Heart left ventricle (tissue), 16 donors: ENCODE measurements around the gene NEK7. TPM values are rescaled to one million over a fixed set of nuclear protein-coding genes. Genes with fewer than 3 reads are reported as not detected.

ENCODE experiments used
- ATAC-seq, 4 donors: fragments of 200-7000 bp; cut with Tn5 transposase; one replicate each; pipeline ENCODE4 v1.9.1; 2020 to 2022; ENCODE audit warnings: moderate library complexity in 4 of 4, mild to moderate bottlenecking in 3 of 4, moderate number of reproducible peaks in 1 of 4
- DNase-seq, 5 donors: peaks; one replicate each; pipeline ENCODE4 v3.0.0-alpha.2; 2020
- H3K27ac ChIP-seq, 12 donors: fragments of 200-600 bp; sonication (generic) in 4 of 12; one replicate each; pipeline versions ENCODE4 v1.5.0 to v1.8.0; 2016 to 2022; ENCODE audit warnings: mild to moderate bottlenecking in 2 of 12
- H3K27me3 ChIP-seq, 9 donors: fragments of 200-600 bp; sonication (generic) in 2 of 9; one replicate each; pipeline versions ENCODE4 v1.5.1 to v1.8.0; 2016 to 2022; ENCODE audit warnings: mild to moderate bottlenecking in 3 of 9
- H3K36me3 ChIP-seq, 9 donors: fragments of 200-600 bp; sonication (generic) in 2 of 9; one replicate each; pipeline versions ENCODE4 v1.5.0 to v1.8.0; 2018 to 2022; ENCODE audit warnings: mild to moderate bottlenecking in 2 of 9
- H3K4me1 ChIP-seq, 12 donors: fragments of 200-600 bp; sonication (generic) in 4 of 12; one replicate each; pipeline versions ENCODE4 v1.5.0 to v1.8.0; 2016 to 2022; ENCODE audit warnings: mild to moderate bottlenecking in 3 of 12
- H3K4me3 ChIP-seq, 12 donors: fragments of 200-600 bp; sonication (generic) in 4 of 12; one replicate each; pipeline versions ENCODE4 v1.5.0 to v1.8.0; 2017 to 2022; ENCODE audit warnings: mild to moderate bottlenecking in 9 of 12, moderate library complexity in 4 of 12
- H3K9me3 ChIP-seq, 12 donors: fragments of 200-600 bp; sonication (generic) in 4 of 12; one replicate each; pipeline versions ENCODE4 v1.5.0 to v1.8.0; 2016 to 2022; ENCODE audit warnings: mild to moderate bottlenecking in 1 of 12
- POLR2A ChIP-seq, 2 donors: fragments of 450-650 bp; IDR thresholded peaks; one replicate each; pipeline ENCODE4 v1.6.1; 2017; ENCODE audit warnings: antibody characterized with exemption in 2 of 2, mild to moderate bottlenecking in 2 of 2, moderate library complexity in 2 of 2
- WGBS, 4 donors: extraction: QIAGEN DNeasy Blood & Tissue Kit in 2 of 4; methylation state at CpG; one replicate each; pipeline versions ENCODE4 v1.1.5 to v1.1.7; 2013 to 2018; 5-methylcytosine and 5-hydroxymethylcytosine counted together
- intact Hi-C, 10 donors: fragments of 100-400 bp; cut with DNase I; formaldehyde crosslinking; loops; one replicate each; pipeline versions ENCODE4 v1.11.1 to v1.14.2; 2022
- polyA plus RNA-seq, 2 donors: library from polyadenylated mRNA; stranded (reverse); fragments of 200-250 nt; gene quantifications; one replicate each; pipeline ENCODE4 v1.2.3, GENCODE V29; 2013
- total RNA-seq, 9 donors: library from RNA; depleted of rRNA in 2 of 9; stranded (reverse); fragments of >200 nt in 2 of 9; fragmentation: NEBNext Ultra II Directional in 3 of 9; extraction: Animal tissue kit (Norgen Biotek cat#: 25700) in 3 of 9; gene quantifications; one replicate each; pipeline versions ENCODE4 v1.1.0 to v1.2.4, GENCODE V29; 2016 to 2023
- TF ChIP-seq, protein P1 (sequence below), 12 donors: fragments of 200-600 bp; sonication (generic) in 4 of 12; IDR thresholded peaks; one replicate each; pipeline versions ENCODE4 v1.5.0 to v1.8.0; 2018 to 2022; ENCODE audit warnings: antibody characterized with exemption in 12 of 12, mild to moderate bottlenecking in 5 of 12
- donor health status: ischemic (EF 13 %, LVEDD 7.1; RV severe dilation, severe dysfunction).
- donor health status: healthy with polysubstance abuse.
- donor health status: DM: no; HTN: yes; CAD: no.
- donor health status: DM: no; HTN: no; CAD: no.
- donor health status: ischemic (EF 25% LVEDD 6.9; RV normal size, moderate dysfunction).
- donor health status: ischemic (EF 25% LVEDD 5.7; RV mildly dilated, moderate dysfunction).
- donor health status: healthy.
- donor health status: DM: yes; HTN: yes; CAD: no.
- donor health status: ischemic (EF 35%, LVEDD 5.7; RV mildly dilated, moderate dysfunction).
- donor health status: nonischemic (EF 11% LVEDD 7.7; RV severe dilation, severe dysfunction).
- donor health status: DM: yes; HTN: yes; CAD: no.
- donor health status: PGD.
- donor health status: ischemic (EF 29% LVEDD 5.4; RV normal size, mild dysfunction).
- donor health status: nonischemic (EF 23%, LVEDD 6.1; RV moderate dilation, normal function).

Gene NEK7
- total and polyA plus RNA-seq, 11 donors = 57.5 to 499 (median 235) TPM

- H3K4me3 ChIP-seq = no peak overlapping the region
- no peak for DNase-seq
- TF ChIP-seq, protein P1, sequence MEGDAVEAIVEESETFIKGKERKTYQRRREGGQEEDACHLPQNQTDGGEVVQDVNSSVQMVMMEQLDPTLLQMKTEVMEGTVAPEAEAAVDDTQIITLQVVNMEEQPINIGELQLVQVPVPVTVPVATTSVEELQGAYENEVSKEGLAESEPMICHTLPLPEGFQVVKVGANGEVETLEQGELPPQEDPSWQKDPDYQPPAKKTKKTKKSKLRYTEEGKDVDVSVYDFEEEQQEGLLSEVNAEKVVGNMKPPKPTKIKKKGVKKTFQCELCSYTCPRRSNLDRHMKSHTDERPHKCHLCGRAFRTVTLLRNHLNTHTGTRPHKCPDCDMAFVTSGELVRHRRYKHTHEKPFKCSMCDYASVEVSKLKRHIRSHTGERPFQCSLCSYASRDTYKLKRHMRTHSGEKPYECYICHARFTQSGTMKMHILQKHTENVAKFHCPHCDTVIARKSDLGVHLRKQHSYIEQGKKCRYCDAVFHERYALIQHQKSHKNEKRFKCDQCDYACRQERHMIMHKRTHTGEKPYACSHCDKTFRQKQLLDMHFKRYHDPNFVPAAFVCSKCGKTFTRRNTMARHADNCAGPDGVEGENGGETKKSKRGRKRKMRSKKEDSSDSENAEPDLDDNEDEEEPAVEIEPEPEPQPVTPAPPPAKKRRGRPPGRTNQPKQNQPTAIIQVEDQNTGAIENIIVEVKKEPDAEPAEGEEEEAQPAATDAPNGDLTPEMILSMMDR (IDR thresholded peaks at IDR 0.05) = no peak
- no peak for TF ChIP-seq POLR2A (IDR thresholded peaks at IDR 0.05)
- peaks cover 0 to 7% (median 0%) of the 10 kb centered on the region in 9 donors for H3K36me3 ChIP-seq
- no peaks in the 10 kb centered on the region for H3K4me1 ChIP-seq
- intact Hi-C loops = no loop called here
- ATAC-seq = no peak
- WGBS, 4 donors = 82 to 90% (median 87%) methylated on average over 4 of the region's 4 CpGs
- no peaks in the 10 kb centered on the region for H3K9me3 ChIP-seq
- H3K27ac ChIP-seq = no peak overlapping the region
- no peaks in the 10 kb centered on the region for H3K27me3 ChIP-seq
These were observed 170.1 kb downstream of the NEK7 start for GRCh38 chr1:198326915-198327314.

DNA sequence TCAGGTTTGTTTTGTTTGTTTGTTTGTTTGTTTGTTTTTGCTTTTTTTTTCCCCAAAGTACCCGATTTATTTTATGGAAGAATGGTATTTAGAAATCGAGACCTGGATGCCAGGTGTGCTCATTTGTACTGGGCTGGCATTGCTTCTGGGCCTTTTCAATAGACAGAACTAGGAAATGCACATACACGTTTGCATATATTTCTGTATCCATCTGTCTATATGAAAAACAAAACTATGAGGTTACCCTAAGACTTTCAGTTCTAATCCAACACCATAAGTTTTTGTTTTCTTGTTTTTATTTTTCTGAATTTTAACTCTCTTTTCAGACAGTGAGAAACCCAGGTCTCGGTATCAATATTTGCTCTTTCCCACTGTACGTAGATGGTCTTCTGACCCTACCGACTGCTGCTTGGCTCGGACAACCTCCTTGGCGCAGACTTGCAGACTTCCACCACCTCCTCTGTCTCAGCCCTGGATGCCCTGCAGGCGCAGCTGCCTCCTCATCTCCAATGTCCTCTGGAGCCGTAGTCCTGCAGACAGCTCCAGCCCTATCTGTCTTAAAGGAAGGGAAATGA lies 171.7 kb downstream of the NEK7 start:
- WGBS, 4 donors = 91 to 93% (median 92%) methylated on average over 10 of the region's 10 CpGs
- TF ChIP-seq POLR2A (IDR thresholded peaks at IDR 0.05) = no peak
- TF ChIP-seq, protein P1 (IDR thresholded peaks at IDR 0.05) = no peak
- intact Hi-C loops = no loop called here
- H3K36me3 ChIP-seq = no peaks in the 10 kb centered on the region
- no peaks in the 10 kb centered on the region for H3K27me3 ChIP-seq
- no peaks in the 10 kb centered on the region for H3K4me1 ChIP-seq
- H3K9me3 ChIP-seq = no peaks in the 10 kb centered on the region
- no peak for DNase-seq
- no peak overlapping the region for H3K27ac ChIP-seq
- no peak overlapping the region for H3K4me3 ChIP-seq
- ATAC-seq = no peak

DNA sequence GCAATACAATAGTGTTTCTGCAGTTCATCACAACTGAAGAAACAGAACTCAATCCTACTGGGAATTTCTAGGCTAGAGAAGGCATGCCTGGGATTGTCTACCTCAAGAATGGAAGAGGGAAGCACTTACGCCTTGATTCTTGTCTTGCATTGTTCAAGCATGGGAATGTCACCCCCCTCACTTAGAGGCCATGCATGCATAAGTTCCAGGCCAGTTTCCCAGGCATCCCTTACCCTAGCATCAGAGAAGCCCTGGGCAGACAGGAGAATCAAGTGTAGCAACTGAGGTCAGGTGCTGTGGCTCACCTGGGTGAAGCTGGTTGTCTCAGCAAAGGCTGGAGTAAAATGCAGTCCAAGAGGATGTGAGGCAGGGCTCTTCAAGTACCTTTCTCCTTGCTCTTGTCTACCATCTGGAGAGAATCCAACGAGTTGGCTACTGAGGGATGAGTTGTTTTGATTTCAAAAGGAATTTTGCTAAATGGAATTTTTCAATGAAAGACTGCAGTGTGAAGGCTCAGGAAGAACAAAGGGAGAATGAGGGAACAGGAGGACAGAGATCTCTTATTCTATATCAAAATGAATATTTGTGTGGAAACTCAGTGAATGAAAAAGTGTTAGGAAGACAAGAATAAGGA lies 174.3 kb downstream of the NEK7 start:
- H3K9me3 ChIP-seq = no peaks in the 10 kb centered on the region
- no peaks in the 10 kb centered on the region for H3K4me1 ChIP-seq
- no peak overlapping the region for H3K4me3 ChIP-seq
- intact Hi-C loops = no loop called here
- no peak for ATAC-seq
- DNase-seq = no peak
- H3K27ac ChIP-seq = no peak overlapping the region
- H3K36me3 ChIP-seq = no peaks in the 10 kb centered on the region
- WGBS, 4 donors = 66 to 77% (median 73%) methylated on average over 2 of the region's 2 CpGs
- H3K27me3 ChIP-seq = no peaks in the 10 kb centered on the region
- TF ChIP-seq POLR2A (IDR thresholded peaks at IDR 0.05) = no peak
- TF ChIP-seq, protein P1 (IDR thresholded peaks at IDR 0.05) = no peak

- WGBS, 4 donors = 79 to 89% (median 83%) methylated on average over 1 of the region's 1 CpG
- Histone ChIP-seq H3K36me3 (no peaks in the 10 kb centered on the region), H3K9me3 (no peaks in the 10 kb centered on the region), H3K27ac (no peak overlapping the region), H3K27me3 (no peaks in the 10 kb centered on the region), H3K4me1 (no peaks in the 10 kb centered on the region), H3K4me3 (no peak overlapping the region)
- ATAC-seq = no peak
- DNase-seq = no peak
- intact Hi-C loops = no loop called here
- TF ChIP-seq, protein P1 (IDR thresholded peaks at IDR 0.05) = no peak
- no peak for TF ChIP-seq POLR2A (IDR thresholded peaks at IDR 0.05)
These were observed 176.9 kb downstream of the NEK7 start for GRCh38 chr1:198333744-198334143.
